ENCODE measurements around the gene DNTTIP2. TPM values are rescaled to one million over a fixed set of nuclear protein-coding genes. Genes with fewer than 3 reads are reported as not detected.

The DNTTIP2 gene
- total RNA-seq, 4 donors from 2014 or later = 24.3 to 54.0 (median 26.4) TPM

DNA sequence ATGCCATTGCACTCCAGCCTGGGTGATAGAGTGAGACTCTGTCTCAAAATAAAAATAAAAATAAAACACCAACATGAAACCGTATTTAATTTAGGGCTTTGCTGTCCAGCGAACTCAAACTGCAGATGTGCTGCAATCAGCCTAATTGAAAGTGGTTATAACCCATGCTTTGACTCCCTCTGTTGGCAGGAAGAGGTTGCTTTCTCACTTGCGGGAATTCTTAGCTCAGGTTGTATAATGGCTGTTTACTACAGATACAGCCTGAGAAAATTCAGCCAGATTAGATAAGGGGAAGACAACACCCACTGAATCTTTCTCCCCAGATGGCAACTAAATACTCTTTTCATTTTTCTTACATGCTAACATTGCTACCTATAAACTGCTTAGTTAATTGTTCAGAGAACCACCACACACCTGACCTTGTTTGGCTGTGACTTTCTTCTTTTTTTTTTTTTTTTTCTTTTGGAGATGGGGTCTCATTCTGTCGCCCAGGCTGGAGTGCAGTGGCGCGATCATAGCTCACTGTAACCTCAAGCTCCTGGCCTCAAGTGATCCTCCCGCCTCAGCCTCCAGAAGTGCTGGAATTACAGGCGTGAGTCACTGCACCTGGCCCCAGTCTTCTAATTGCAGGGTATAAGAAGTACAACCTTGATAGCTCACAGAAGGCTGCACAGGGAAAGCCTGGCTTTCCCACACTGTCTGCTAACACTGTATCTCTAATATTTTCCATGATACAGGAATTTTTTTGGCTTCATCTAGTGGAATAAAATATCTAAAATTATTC, 34.6 kb downstream of the DNTTIP2 start:
- TF ChIP-seq, protein P1, sequence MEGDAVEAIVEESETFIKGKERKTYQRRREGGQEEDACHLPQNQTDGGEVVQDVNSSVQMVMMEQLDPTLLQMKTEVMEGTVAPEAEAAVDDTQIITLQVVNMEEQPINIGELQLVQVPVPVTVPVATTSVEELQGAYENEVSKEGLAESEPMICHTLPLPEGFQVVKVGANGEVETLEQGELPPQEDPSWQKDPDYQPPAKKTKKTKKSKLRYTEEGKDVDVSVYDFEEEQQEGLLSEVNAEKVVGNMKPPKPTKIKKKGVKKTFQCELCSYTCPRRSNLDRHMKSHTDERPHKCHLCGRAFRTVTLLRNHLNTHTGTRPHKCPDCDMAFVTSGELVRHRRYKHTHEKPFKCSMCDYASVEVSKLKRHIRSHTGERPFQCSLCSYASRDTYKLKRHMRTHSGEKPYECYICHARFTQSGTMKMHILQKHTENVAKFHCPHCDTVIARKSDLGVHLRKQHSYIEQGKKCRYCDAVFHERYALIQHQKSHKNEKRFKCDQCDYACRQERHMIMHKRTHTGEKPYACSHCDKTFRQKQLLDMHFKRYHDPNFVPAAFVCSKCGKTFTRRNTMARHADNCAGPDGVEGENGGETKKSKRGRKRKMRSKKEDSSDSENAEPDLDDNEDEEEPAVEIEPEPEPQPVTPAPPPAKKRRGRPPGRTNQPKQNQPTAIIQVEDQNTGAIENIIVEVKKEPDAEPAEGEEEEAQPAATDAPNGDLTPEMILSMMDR (IDR thresholded peaks at IDR 0.05; ENCODE audit: low read depth) = no peak

DNA sequence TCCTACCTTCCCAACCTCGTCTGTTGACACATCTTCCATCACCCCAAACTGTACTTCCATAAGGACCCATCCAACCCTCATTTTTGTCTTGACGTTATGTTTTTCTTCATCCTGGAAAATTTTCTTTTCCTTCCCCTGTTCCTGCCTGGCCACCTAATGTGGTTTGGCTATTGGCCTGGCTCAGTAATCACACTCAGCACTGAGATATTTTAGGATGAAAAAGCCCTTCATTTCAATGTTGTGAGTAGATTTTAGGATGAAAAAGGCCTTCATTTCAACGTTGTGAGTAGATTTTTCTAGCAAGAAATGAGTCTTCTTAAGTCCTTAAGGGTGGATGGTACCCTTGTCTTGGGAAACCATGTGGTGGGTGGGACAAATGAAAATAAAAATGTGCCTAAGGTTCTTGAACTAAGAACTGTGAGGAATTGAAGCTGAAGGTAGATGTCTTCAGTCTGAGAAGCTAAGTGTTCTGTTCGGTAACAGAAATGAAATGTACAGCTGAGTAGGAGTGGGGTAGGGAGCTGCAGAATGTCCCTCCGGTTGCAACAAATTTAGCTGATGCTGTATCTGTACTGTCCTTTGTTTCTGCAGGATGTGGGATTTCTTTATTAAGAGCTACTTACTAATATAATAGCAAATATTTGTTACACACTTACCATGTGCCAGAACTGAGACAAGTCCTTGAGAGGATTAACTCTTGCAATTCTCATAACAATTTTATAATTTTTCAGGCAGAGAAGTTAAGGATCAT, 36.1 kb downstream of the DNTTIP2 start:
- TF ChIP-seq, protein P1 (IDR thresholded peaks at IDR 0.05; ENCODE audit: low read depth) = no peak

DNA sequence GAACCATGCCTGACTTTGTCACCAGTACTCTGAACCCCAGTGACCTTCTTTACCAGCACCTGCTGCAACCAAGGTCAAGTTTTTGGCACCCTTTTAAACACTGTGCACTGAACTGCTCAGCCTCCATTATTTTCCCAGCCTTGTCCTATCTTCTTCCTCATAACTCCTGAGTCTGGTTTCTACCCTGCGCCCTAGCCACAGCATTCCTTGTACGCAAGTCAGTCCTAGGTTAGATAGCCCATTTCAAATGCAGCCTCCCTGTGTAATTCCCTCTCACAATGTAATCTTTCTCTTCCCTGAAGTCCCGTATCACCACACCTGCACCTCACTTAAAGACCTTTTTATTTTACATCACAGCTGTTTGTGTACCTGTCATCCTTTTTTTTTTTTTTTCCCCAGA, 37.2 kb downstream of the DNTTIP2 start:
- TF ChIP-seq, protein P1 (IDR thresholded peaks at IDR 0.05; ENCODE audit: low read depth) = no peak

DNA sequence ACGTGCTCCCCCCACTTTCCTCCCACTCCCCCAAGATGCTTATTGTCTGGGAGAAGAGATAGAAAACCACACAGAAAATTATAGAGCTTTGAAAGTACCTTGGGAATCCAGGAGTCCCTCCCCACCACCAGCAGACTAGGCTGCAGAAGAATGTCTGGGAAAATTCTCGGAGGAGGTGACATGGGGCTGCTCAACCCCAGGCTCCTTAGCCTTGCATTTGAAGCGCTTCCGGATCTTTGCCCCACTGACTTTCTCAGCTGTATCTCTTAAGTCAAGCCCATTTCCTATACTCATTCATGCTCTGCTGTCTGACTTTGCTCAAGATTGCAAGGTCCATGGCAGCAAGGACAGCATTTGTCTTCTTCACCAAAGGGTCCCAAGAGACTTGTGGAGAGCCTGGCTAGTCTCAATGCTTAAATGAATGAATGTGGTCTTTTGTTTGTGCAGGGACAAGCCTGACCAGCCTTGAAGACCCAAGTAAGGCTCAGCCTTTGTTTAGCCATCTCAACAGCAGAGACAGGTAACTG, 38.0 kb downstream of the DNTTIP2 start:
- TF ChIP-seq, protein P1 (IDR thresholded peaks at IDR 0.05; ENCODE audit: low read depth) = no peak

DNA sequence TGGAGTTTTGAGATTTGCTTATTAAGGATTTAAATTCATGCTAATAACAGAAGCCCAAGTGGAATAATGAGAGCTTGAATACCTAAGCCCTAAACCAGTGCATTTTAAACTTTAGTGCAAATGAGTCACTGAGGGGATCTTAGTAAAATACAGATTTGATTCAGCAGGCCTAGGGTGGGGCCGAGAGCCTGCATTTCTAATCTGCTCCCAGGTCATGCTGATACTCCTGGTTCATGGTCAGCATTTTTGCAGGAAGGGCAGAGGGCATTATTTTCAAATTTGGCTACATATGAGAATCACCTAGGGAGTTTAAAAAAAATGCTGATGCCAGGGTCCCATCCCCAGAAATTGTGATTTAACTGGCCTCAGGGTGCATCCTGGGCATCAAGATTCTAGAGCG, 39.3 kb downstream of the DNTTIP2 start:
- TF ChIP-seq, protein P1 (IDR thresholded peaks at IDR 0.05; ENCODE audit: low read depth) = no peak

DNA sequence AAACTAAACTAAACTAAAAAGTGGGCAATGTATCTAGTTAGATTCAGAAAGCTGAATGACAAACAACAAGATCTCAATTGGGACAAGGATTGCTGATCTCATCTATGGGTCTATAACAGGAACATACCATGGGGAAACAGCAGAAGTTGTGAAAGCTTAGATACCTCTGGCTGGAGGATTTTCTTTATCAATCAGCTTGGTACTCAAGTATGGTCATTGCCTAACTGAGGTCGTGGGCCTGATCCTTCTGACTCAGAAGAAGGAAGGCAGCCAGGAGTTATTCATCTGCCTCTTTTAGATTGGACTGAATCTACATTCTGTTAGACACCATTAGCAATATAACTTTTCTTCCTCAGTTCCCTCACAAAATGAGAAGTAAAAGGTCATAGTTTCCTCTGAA, 39.7 kb downstream of the DNTTIP2 start:
- TF ChIP-seq, protein P1 (IDR thresholded peaks at IDR 0.05; ENCODE audit: low read depth) = no peak

DNA sequence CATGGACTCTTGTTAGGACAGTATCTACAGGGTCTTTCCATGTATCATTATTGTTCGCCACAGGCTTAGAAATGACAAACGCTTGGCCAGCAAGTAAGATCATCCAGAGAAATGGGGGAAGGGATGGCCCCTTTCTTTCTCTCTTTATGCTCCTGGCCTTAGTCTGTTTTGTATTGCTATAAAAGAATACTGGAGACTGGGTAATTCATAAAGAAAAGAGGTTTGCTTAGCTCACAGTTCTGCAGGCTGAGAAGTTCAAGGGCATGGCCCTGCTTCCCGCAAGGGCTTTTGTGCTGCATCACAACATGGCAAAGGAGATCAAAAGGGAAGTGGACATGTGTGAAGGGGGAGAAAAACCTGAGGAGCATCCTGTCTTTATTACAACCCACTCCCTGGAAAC, 41.0 kb downstream of the DNTTIP2 start:
- TF ChIP-seq, protein P1 (IDR thresholded peaks at IDR 0.05; ENCODE audit: low read depth) = no peak

Data from subcutaneous adipose tissue (tissue), 4 donors.